ENCODE data around the gene GRAP2.

GRAP2 gene

DNA sequence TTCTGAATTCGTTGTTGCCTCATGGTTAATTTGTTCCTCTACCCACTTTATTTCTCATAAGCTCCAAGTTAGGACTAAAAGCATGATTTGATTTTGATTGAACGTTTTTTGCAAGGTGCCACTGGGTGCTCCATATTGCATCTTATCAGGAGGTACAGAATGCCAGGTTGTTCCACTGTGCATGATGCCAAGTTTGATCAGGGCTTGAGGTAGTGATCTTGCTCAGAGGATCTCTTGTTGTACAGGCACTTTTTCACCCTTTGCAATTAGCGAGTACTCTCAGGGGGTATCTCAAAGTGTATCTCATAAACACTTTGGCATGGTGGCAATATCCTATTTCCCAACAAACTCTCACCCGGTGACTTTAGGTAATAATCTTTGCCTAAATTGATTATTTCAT, 4.0 kb downstream of the GRAP2 start:
- no peak for DNase-seq (ENCODE audit: low read depth)
- no peak overlapping the region for H3K4me3 ChIP-seq (ENCODE audit: low read depth, low read length)
- TF ChIP-seq MAX (IDR thresholded peaks at IDR 0.05; ENCODE audit: low read depth, low read length) (no peak), CTCF (IDR thresholded peaks at IDR 0.05; ENCODE audit: low read depth, low read length) (no peak)

DNA sequence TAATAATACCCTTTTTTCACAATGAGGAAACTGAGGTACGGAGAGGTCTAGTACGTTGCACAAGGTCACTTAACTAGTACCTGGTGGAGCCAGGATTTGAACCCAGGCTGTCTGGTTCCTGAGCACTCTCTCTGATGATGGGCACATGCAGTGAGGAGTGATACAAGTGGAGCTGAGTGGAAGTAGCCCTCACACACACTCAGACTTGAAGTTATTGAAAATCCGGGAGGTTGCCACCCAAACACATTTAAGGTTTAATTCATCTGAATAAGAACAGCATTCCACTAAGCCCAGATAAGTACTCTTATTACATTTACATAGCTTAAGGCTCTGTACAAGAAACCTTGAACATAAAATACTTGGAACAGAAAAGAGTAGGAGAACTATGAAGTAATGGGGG, 4.8 kb downstream of the GRAP2 start:
- no peak for DNase-seq (ENCODE audit: low read depth)
- H3K4me3 ChIP-seq (ENCODE audit: low read depth, low read length), result no peak overlapping the region
- no peak for TF ChIP-seq CTCF (IDR thresholded peaks at IDR 0.05; ENCODE audit: low read depth, low read length)
- TF ChIP-seq MYC (IDR thresholded peaks at IDR 0.05; ENCODE audit: low read depth, low read length), result no peak
- TF ChIP-seq MAX (IDR thresholded peaks at IDR 0.05; ENCODE audit: low read depth, low read length), result no peak
- no peak for TF ChIP-seq POLR2A (IDR thresholded peaks at IDR 0.05; ENCODE audit: extremely low read depth, insufficient read length)

- DNase-seq (ENCODE audit: low read depth), result no peak
- TF ChIP-seq POLR2A (IDR thresholded peaks at IDR 0.05; ENCODE audit: extremely low read depth, insufficient read length), result no peak
- TF ChIP-seq MAX (IDR thresholded peaks at IDR 0.05; ENCODE audit: low read depth, low read length), result no peak
- TF ChIP-seq MYC (IDR thresholded peaks at IDR 0.05; ENCODE audit: low read depth, low read length), result no peak
- no peak for TF ChIP-seq CTCF (IDR thresholded peaks at IDR 0.05; ENCODE audit: low read depth, low read length)
- no peak overlapping the region for H3K4me3 ChIP-seq (ENCODE audit: low read depth, low read length)
Measured at GRCh38 chr22:39906207-39906606, 5.3 kb downstream of the GRAP2 start.

DNA sequence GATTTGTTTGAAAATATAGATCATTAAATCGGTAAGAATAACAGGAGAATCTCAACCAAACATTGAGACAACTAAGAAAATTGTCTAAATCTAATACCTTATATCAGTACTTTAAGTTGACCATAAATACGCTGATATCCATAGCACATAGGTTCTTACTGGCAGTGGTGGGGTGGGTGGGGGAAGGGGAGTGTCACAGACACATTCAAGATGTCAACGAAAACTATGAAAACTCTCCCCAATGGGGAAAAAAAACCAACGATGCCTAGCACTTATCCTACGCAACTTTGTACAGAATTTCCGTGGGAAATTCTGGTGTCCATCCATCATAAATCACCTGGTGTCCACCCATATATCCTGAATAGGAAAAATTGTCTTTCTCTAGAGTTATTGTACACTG, 6.2 kb downstream of the GRAP2 start:
- no peak for DNase-seq (ENCODE audit: low read depth)
- no peak overlapping the region for H3K4me3 ChIP-seq (ENCODE audit: low read depth, low read length)
- TF ChIP-seq MAX (IDR thresholded peaks at IDR 0.05; ENCODE audit: low read depth, low read length) (no peak), POLR2A (IDR thresholded peaks at IDR 0.05; ENCODE audit: extremely low read depth, insufficient read length) (no peak), CTCF (IDR thresholded peaks at IDR 0.05; ENCODE audit: low read depth, low read length) (no peak), MYC (IDR thresholded peaks at IDR 0.05; ENCODE audit: low read depth, low read length) (no peak)

- H3K4me3 ChIP-seq (ENCODE audit: low read depth, low read length), result no peak overlapping the region
- TF ChIP-seq MYC (IDR thresholded peaks at IDR 0.05; ENCODE audit: low read depth, low read length) (no peak), CTCF (IDR thresholded peaks at IDR 0.05; ENCODE audit: low read depth, low read length) (no peak), MAX (IDR thresholded peaks at IDR 0.05; ENCODE audit: low read depth, low read length) (no peak), POLR2A (IDR thresholded peaks at IDR 0.05; ENCODE audit: extremely low read depth, insufficient read length) (no peak)
- DNase-seq (ENCODE audit: low read depth), result no peak
Measured at GRCh38 chr22:39907605-39908097, 6.8 kb downstream of the GRAP2 start.

DNA sequence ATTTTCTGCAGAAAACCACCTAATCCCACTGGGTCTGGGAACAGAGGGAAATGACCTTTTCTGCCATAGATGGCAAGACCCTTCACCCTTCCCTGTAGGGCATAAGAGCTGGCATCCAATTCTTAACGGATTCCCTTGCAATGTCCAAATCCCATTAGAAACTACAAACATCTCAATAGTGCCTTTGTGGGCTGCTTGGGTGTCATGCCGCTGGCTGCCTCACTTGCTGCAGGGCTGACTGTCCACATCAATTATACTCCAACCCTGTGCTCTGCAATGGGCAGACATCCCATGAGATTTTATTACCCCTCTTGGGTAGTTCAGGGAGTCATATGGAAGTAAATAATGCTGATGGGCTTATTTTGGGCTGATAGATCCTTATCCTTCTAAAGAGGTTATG, 7.3 kb downstream of the GRAP2 start:
- H3K4me3 ChIP-seq (ENCODE audit: low read depth, low read length), result no peak overlapping the region
- DNase-seq (ENCODE audit: low read depth), result no peak
- no peak for TF ChIP-seq POLR2A (IDR thresholded peaks at IDR 0.05; ENCODE audit: extremely low read depth, insufficient read length)
- no peak for TF ChIP-seq MAX (IDR thresholded peaks at IDR 0.05; ENCODE audit: low read depth, low read length)
- no peak for TF ChIP-seq MYC (IDR thresholded peaks at IDR 0.05; ENCODE audit: low read depth, low read length)
- TF ChIP-seq CTCF (IDR thresholded peaks at IDR 0.05; ENCODE audit: low read depth, low read length), result no peak
